WERI-Rb-1 (cell line): ENCODE data around the gene RASAL1.

Source experiments
- DNase-seq: peaks from one replicate; pipeline ENCODE4 v3.0.0-alpha.2; 2020
- H3K27ac ChIP-seq: fragments of 250-450 bp; sonication (Bioruptor Pico); 2 replicates; pipeline ENCODE4 v1.5.1; 2020; ENCODE audit warnings: mild to moderate bottlenecking, moderate library complexity
- H3K27me3 ChIP-seq: fragments of 250-450 bp; sonication (Bioruptor Pico); 2 replicates; pipeline ENCODE4 v1.5.1; 2021; ENCODE audit warnings: mild to moderate bottlenecking, low read depth, moderate library complexity; ENCODE audit not compliant: insufficient read depth, severe bottlenecking
- H3K36me3 ChIP-seq: fragments of 250-450 bp; sonication (Bioruptor Pico); 2 replicates; pipeline ENCODE4 v1.5.1; 2020; ENCODE audit warnings: mild to moderate bottlenecking, moderate library complexity
- H3K4me3 ChIP-seq: 2 replicates; pipeline ENCODE4 v1.5.1; 2011; ENCODE audit warnings: low read depth, mild to moderate bottlenecking, control low read depth, low read length
- H3K9me3 ChIP-seq: fragments of 250-450 bp; sonication (Bioruptor Pico); 2 replicates; pipeline ENCODE4 v1.5.1; 2021; ENCODE audit warnings: mild to moderate bottlenecking, moderate library complexity; ENCODE audit not compliant: severe bottlenecking
- CTCF ChIP-seq: IDR thresholded peaks from 2 replicates; pipeline ENCODE4 v1.5.1; 2011; ENCODE audit warnings: low read depth, mild to moderate bottlenecking, control low read depth, inconsistent platforms, low read length

Gene RASAL1

DNA sequence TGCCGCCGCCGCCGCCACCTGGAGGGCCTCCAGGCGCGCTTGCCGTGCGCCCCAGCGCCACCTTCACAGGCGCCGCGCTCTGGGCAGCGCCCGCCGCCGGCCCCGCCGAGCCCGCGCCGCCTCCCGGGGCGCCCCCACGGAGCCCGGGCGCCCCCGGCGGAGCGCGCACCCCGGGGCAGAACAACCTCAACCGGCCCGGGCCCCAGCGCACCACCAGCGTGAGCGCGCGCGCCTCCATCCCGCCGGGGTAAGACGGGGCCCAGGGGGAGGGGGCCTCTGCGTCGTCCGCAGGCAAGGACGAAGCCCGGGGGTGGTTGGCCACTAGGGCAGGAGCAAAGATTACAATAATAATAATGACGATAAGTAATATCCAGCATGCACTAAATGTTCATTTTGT, 57.7 kb downstream of the RASAL1 start:
- no peaks in the 10 kb centered on the region for H3K9me3 ChIP-seq
- H3K27me3 ChIP-seq: no peaks in the 10 kb centered on the region
- no peak overlapping the region for H3K4me3 ChIP-seq
- H3K36me3 ChIP-seq: peaks cover 6% of the 10 kb centered on the region
- no peak for TF ChIP-seq CTCF
- H3K27ac ChIP-seq: no peak overlapping the region
- no peak for DNase-seq

GRCh38 chr12:113077057-113077858, 58.3 kb downstream of the RASAL1 start:
- Histone ChIP-seq H3K27me3 (no peaks in the 10 kb centered on the region), H3K4me3 (no peak overlapping the region), H3K9me3 (no peaks in the 10 kb centered on the region), H3K36me3 (peaks cover 6% of the 10 kb centered on the region; the same call in 1 of the 2 replicates), H3K27ac (no peak overlapping the region)
- no peak for DNase-seq
- no peak for TF ChIP-seq CTCF

GRCh38 chr12:113075137-113075683, 60.4 kb downstream of the RASAL1 start:
- no peaks in the 10 kb centered on the region for H3K27me3 ChIP-seq
- DNase-seq: no peak
- TF ChIP-seq CTCF: no peak
- no peaks in the 10 kb centered on the region for H3K9me3 ChIP-seq
- H3K36me3 ChIP-seq: peaks cover 6% of the 10 kb centered on the region; the same call in 1 of the 2 replicates
- no peak overlapping the region for H3K27ac ChIP-seq
- no peak overlapping the region for H3K4me3 ChIP-seq

DNA sequence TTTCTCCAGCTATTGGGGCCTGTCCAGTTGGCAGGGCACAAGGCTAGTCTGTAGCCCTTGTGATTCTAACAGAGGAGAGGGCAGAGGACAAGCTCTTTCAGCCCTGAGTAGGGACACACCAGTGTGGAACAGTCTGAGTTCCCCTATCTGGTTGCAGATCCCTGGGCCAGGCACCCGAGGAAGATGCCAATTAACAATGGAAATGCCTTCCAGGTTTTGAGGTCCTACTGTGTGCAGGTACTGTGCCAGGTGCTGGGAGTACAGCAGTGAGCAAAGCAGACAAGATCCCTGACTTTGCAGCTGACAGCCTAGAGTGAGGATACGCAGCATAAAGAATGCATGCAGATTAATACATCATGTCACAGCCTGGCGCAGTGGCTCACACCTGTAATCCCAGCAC, 62.0 kb downstream of the RASAL1 start:
- H3K4me3 ChIP-seq: no peak overlapping the region
- peaks cover 6% of the 10 kb centered on the region; the same call in 1 of the 2 replicates for H3K36me3 ChIP-seq
- H3K27ac ChIP-seq: no peak overlapping the region

GRCh38 chr12:113072136-113072535, 63.4 kb downstream of the RASAL1 start:
- no peaks in the 10 kb centered on the region for H3K36me3 ChIP-seq
- H3K27ac ChIP-seq: no peak overlapping the region
- H3K27me3 ChIP-seq: no peaks in the 10 kb centered on the region

More for the DNA sequence above, 62.0 kb downstream of the RASAL1 start:
- no peak for DNase-seq
- no peak for TF ChIP-seq CTCF
- Histone ChIP-seq H3K27me3 (no peaks in the 10 kb centered on the region), H3K9me3 (no peaks in the 10 kb centered on the region)

More at GRCh38 chr12:113072136-113072535, 63.4 kb downstream of the RASAL1 start:
- Histone ChIP-seq H3K9me3 (no peaks in the 10 kb centered on the region), H3K4me3 (no peak overlapping the region)
- TF ChIP-seq CTCF: no peak
- no peak for DNase-seq
